DND-41 (cell line): ENCODE results near the gene NEK2.

ENCODE experiments used
- EZH2 ChIP-seq: IDR thresholded peaks from 3 replicates; pipeline ENCODE4 v1.6.1; 2012; ENCODE audit warnings: borderline replicate concordance, low read depth, mild to moderate bottlenecking, moderate library complexity, low read length, inconsistent platforms; ENCODE audit not compliant: severe bottlenecking
- TF ChIP-seq, protein P1 (sequence below): IDR thresholded peaks from 2 replicates; pipeline ENCODE4 v1.5.1; 2012; ENCODE audit warnings: borderline replicate concordance, low read length, moderate library complexity, mild to moderate bottlenecking; ENCODE audit not compliant: poor library complexity, severe bottlenecking; ENCODE audit errors: extremely low read depth

DNA sequence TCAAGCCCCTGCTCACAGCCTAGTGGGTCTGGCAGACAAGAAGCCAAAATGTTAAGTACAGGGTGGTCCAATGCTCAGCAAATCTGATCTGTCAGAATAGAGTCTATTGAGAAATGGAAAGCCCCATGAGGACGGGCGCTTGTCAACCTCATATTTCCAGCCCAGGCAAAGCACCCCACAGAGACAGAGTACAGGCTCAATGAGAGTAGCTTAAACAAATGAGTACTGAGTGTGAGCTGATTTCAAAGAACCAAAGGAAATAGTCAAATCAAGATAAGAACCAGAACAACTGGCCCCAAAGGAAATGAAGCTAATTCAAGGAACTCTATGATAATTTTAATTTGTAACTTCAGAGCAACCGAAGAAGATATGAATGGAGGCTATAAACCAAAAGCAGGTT is 51.9 kb downstream of the NEK2 start:
- no peak for TF ChIP-seq EZH2
- TF ChIP-seq, protein P1, sequence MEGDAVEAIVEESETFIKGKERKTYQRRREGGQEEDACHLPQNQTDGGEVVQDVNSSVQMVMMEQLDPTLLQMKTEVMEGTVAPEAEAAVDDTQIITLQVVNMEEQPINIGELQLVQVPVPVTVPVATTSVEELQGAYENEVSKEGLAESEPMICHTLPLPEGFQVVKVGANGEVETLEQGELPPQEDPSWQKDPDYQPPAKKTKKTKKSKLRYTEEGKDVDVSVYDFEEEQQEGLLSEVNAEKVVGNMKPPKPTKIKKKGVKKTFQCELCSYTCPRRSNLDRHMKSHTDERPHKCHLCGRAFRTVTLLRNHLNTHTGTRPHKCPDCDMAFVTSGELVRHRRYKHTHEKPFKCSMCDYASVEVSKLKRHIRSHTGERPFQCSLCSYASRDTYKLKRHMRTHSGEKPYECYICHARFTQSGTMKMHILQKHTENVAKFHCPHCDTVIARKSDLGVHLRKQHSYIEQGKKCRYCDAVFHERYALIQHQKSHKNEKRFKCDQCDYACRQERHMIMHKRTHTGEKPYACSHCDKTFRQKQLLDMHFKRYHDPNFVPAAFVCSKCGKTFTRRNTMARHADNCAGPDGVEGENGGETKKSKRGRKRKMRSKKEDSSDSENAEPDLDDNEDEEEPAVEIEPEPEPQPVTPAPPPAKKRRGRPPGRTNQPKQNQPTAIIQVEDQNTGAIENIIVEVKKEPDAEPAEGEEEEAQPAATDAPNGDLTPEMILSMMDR = no peak
